Neural cell (in vitro differentiated cells): Measurements from ENCODE around the gene SF3B2.
"Not testable (repeated sequence)": the region's sequence is repeated elsewhere in the genome, so short reads cannot be mapped to it uniquely, and the experiment has no call there.

ENCODE experiments used
- EZH2 ChIP-seq: fragments of 200-600, 300-800 bp; shearing (Covaris generic), sonication (generic); IDR thresholded peaks from 2 replicates; pipeline ENCODE4 v1.6.1; 2014; ENCODE audit warnings: antibody characterized with exemption, low read length, borderline replicate concordance, mild to moderate bottlenecking; ENCODE audit not compliant: insufficient read depth, poor library complexity, severe bottlenecking
- POLR2AphosphoS5 ChIP-seq: IDR thresholded peaks from 2 replicates; pipeline ENCODE4 v1.6.1; 2012
- TAF1 ChIP-seq: IDR thresholded peaks from 2 replicates; pipeline ENCODE4 v1.6.1; 2012; ENCODE audit warnings: low read depth
- TF ChIP-seq, protein P1 (sequence below): fragments of 450-650 bp; IDR thresholded peaks from 2 replicates; pipeline ENCODE4 v1.5.1; 2014; ENCODE audit warnings: antibody characterized with exemption, mild to moderate bottlenecking, moderate library complexity; ENCODE audit not compliant: poor library complexity, severe bottlenecking
- TF ChIP-seq, protein P2 (sequence below): IDR thresholded peaks from 2 replicates; pipeline ENCODE4 v1.6.1; 2012; ENCODE audit warnings: borderline replicate concordance

DNA sequence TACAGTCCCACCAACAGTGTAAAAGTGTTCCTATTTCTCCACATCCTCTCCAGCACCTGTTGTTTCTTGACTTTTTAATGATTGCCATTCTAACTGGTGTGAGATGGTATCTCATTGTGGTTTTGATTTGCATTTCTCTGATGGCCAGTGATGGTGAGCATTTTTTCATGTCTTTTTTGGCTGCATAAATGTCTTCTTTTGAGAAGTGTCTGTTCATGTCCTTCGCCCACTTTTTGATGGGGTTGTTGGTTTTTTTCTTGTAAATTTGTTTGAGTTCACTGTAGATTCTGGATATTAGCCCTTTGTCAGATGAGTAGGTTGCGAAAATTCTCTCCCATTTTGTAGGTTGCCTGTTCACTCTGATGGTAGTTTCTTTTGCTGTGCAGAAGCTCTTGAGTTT lies 40.0 kb downstream of the SF3B2 start:
- TF ChIP-seq POLR2AphosphoS5, EZH2, TAF1: not testable (repeated sequence)
- TF ChIP-seq, protein P1, sequence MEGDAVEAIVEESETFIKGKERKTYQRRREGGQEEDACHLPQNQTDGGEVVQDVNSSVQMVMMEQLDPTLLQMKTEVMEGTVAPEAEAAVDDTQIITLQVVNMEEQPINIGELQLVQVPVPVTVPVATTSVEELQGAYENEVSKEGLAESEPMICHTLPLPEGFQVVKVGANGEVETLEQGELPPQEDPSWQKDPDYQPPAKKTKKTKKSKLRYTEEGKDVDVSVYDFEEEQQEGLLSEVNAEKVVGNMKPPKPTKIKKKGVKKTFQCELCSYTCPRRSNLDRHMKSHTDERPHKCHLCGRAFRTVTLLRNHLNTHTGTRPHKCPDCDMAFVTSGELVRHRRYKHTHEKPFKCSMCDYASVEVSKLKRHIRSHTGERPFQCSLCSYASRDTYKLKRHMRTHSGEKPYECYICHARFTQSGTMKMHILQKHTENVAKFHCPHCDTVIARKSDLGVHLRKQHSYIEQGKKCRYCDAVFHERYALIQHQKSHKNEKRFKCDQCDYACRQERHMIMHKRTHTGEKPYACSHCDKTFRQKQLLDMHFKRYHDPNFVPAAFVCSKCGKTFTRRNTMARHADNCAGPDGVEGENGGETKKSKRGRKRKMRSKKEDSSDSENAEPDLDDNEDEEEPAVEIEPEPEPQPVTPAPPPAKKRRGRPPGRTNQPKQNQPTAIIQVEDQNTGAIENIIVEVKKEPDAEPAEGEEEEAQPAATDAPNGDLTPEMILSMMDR = not testable (repeated sequence)
- TF ChIP-seq, protein P2, sequence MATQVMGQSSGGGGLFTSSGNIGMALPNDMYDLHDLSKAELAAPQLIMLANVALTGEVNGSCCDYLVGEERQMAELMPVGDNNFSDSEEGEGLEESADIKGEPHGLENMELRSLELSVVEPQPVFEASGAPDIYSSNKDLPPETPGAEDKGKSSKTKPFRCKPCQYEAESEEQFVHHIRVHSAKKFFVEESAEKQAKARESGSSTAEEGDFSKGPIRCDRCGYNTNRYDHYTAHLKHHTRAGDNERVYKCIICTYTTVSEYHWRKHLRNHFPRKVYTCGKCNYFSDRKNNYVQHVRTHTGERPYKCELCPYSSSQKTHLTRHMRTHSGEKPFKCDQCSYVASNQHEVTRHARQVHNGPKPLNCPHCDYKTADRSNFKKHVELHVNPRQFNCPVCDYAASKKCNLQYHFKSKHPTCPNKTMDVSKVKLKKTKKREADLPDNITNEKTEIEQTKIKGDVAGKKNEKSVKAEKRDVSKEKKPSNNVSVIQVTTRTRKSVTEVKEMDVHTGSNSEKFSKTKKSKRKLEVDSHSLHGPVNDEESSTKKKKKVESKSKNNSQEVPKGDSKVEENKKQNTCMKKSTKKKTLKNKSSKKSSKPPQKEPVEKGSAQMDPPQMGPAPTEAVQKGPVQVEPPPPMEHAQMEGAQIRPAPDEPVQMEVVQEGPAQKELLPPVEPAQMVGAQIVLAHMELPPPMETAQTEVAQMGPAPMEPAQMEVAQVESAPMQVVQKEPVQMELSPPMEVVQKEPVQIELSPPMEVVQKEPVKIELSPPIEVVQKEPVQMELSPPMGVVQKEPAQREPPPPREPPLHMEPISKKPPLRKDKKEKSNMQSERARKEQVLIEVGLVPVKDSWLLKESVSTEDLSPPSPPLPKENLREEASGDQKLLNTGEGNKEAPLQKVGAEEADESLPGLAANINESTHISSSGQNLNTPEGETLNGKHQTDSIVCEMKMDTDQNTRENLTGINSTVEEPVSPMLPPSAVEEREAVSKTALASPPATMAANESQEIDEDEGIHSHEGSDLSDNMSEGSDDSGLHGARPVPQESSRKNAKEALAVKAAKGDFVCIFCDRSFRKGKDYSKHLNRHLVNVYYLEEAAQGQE = not testable (repeated sequence)
